Suprapubic skin (tissue), 4 donors: ENCODE measurements around the gene TNS1. TPM values are rescaled to one million over a fixed set of nuclear protein-coding genes. Genes with fewer than 3 reads are reported as not detected.

Source experiments
- DNase-seq, 2 donors: peaks; one replicate each; pipeline ENCODE4 v3.0.0-alpha.2; 2019; ENCODE audit warnings: low spot score in 2 of 2
- H3K27ac ChIP-seq: fragments of 200-600 bp; sonication (generic); one replicate; pipeline ENCODE4 v1.5.1; 2019
- H3K27me3 ChIP-seq: fragments of 200-600 bp; sonication (generic); one replicate; pipeline ENCODE4 v1.5.1; 2019
- H3K36me3 ChIP-seq: fragments of 200-600 bp; sonication (generic); one replicate; pipeline ENCODE4 v1.5.1; 2019
- H3K4me1 ChIP-seq: fragments of 200-600 bp; sonication (generic); one replicate; pipeline ENCODE4 v1.5.1; 2019
- H3K4me3 ChIP-seq: fragments of 200-600 bp; sonication (generic); one replicate; pipeline ENCODE4 v1.5.1; 2019; ENCODE audit warnings: mild to moderate bottlenecking
- H3K9me3 ChIP-seq: fragments of 200-600 bp; sonication (generic); one replicate; pipeline ENCODE4 v1.5.1; 2019
- EP300 ChIP-seq: sonication (generic); formaldehyde crosslinking; IDR thresholded peaks from one replicate; pipeline ENCODE4 v1.6.1; 2017; ENCODE audit warnings: antibody characterized with exemption
- POLR2A ChIP-seq, 2 donors: fragments of 450-650 bp; IDR thresholded peaks; one replicate each; pipeline ENCODE4 v1.6.1; 2017; ENCODE audit warnings: antibody characterized with exemption in 2 of 2, mild to moderate bottlenecking in 2 of 2, moderate library complexity in 2 of 2
- POLR2AphosphoS5 ChIP-seq, 3 donors: sonication (generic); formaldehyde crosslinking; IDR thresholded peaks; one replicate each; pipeline ENCODE4 v1.6.1; 2017; ENCODE audit warnings: antibody characterized with exemption in 3 of 3
- WGBS: methylation state at CpG from one replicate; pipeline ENCODE4 v1.1.5; 2018; 5-methylcytosine and 5-hydroxymethylcytosine counted together
- total RNA-seq, 4 donors: library from RNA; depleted of rRNA; stranded (reverse); fragments of >200 nt; gene quantifications; one replicate each; pipeline ENCODE4 v1.1.0, GENCODE V29; 2016
- TF ChIP-seq, protein P1 (sequence below), 2 donors: fragments of 200-600 bp in 1 of 2; fragments of 450-650 bp in 1 of 2; sonication (generic) in 1 of 2; IDR thresholded peaks; one replicate each; pipeline ENCODE4 v1.5.1; 2016 to 2019; ENCODE audit warnings: antibody characterized with exemption in 2 of 2, mild to moderate bottlenecking in 1 of 2, moderate library complexity in 1 of 2

TNS1 gene
- total RNA-seq, 4 donors from 2014 or later: 64.1 to 145 (median 99.5) TPM

DNA sequence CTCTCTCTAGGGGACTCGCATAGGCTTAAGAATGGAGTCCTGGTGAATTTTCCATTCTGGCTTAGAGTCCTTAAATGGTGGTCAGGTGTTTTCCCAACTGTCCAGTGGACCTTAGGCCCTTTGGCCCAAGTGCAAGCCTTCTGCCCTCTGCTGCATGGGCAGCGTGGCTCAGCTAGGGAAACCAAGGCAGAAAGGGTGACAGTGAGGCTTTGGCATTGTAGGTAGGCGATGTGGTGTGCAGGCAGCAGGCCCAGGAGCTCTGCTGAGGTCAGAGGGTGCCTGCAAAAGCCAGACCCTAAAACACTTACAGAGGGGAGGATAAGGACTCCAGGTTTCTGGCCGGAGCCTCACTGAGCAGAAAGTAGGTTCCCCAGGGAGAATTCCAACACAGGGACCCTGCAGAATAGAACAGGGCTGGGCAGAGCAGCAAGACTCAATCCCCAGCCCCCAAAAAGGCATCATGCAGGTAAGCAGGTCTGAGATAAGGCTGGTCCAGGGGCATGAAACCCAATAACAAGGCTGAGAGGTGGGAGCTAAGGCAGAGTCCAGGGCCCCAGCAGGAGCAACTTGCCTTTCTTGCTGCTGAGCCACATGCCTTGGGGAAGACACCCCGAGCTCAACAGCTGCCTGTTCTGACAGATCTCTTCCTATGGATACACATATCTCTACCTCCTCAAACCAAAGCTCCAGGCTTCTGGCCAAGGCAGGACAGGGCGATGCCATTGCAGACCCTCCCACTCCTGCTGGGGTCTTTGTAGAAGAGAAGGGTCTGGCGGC lies 199.7 kb downstream of the TNS1 start:
- H3K4me1 ChIP-seq: peaks cover 22% of the 10 kb centered on the region
- peak; percentile 47 to 49 for DNase-seq
- H3K27me3 ChIP-seq: no peaks in the 10 kb centered on the region
- TF ChIP-seq POLR2A (IDR thresholded peaks at IDR 0.05) (no peak), EP300 (no peak), POLR2AphosphoS5 (IDR thresholded peaks at IDR 0.05) (no peak)
- TF ChIP-seq, protein P1, sequence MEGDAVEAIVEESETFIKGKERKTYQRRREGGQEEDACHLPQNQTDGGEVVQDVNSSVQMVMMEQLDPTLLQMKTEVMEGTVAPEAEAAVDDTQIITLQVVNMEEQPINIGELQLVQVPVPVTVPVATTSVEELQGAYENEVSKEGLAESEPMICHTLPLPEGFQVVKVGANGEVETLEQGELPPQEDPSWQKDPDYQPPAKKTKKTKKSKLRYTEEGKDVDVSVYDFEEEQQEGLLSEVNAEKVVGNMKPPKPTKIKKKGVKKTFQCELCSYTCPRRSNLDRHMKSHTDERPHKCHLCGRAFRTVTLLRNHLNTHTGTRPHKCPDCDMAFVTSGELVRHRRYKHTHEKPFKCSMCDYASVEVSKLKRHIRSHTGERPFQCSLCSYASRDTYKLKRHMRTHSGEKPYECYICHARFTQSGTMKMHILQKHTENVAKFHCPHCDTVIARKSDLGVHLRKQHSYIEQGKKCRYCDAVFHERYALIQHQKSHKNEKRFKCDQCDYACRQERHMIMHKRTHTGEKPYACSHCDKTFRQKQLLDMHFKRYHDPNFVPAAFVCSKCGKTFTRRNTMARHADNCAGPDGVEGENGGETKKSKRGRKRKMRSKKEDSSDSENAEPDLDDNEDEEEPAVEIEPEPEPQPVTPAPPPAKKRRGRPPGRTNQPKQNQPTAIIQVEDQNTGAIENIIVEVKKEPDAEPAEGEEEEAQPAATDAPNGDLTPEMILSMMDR (IDR thresholded peaks at IDR 0.05): no peak
- WGBS: 88% methylated on average over 6 of the region's 7 CpGs
- H3K4me3 ChIP-seq: no peak overlapping the region
- H3K27ac ChIP-seq: no peak overlapping the region
- peaks cover 50% of the 10 kb centered on the region for H3K36me3 ChIP-seq
- H3K9me3 ChIP-seq: no peaks in the 10 kb centered on the region

GRCh38 chr2:217802266-217802665 lies 200.5 kb downstream of the TNS1 start:
- peak; percentile 47 to 49 for DNase-seq
- WGBS: 68% methylated on average over 4 of the region's 4 CpGs
- no peak overlapping the region for H3K27ac ChIP-seq
- no peak for TF ChIP-seq EP300
- TF ChIP-seq POLR2AphosphoS5 (IDR thresholded peaks at IDR 0.05): no peak
- TF ChIP-seq, protein P1 (IDR thresholded peaks at IDR 0.05): no peak
- TF ChIP-seq POLR2A (IDR thresholded peaks at IDR 0.05): no peak
- H3K9me3 ChIP-seq: no peaks in the 10 kb centered on the region
- H3K27me3 ChIP-seq: no peaks in the 10 kb centered on the region
- H3K4me3 ChIP-seq: no peak overlapping the region
- peaks cover 42% of the 10 kb centered on the region for H3K36me3 ChIP-seq
- peaks cover 29% of the 10 kb centered on the region for H3K4me1 ChIP-seq

DNA sequence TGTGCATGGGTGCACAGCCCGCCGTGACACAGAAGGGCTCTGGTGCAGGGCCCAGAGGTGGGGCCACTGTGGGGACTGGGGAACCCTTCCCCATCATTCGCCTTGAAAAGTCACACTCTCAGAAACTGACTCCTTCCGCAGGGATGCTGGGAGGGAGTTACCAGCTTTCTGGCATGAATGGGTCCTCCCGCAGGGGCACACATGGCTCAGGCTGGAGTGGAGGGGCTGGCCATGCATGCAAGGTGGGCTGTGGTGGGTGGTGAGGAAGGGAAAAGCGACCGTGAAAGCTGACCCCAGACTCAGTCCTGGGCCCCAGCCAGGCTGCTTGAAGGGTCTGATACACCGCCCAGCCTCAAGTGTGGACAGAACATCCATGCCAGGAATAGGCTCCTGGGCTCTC lies 201.1 kb downstream of the TNS1 start:
- no peak overlapping the region for H3K4me3 ChIP-seq
- TF ChIP-seq POLR2A (IDR thresholded peaks at IDR 0.05): no peak
- TF ChIP-seq EP300: no peak
- TF ChIP-seq, protein P1 (IDR thresholded peaks at IDR 0.05): no peak
- no peak for TF ChIP-seq POLR2AphosphoS5 (IDR thresholded peaks at IDR 0.05)
- no peak overlapping the region for H3K27ac ChIP-seq
- 79% methylated on average over 8 of the region's 8 CpGs for WGBS
- H3K36me3 ChIP-seq: peaks cover 37% of the 10 kb centered on the region
- DNase-seq: peak; percentile 52 to 70
- H3K9me3 ChIP-seq: no peaks in the 10 kb centered on the region
- peaks cover 28% of the 10 kb centered on the region for H3K4me1 ChIP-seq
- H3K27me3 ChIP-seq: no peaks in the 10 kb centered on the region

DNA sequence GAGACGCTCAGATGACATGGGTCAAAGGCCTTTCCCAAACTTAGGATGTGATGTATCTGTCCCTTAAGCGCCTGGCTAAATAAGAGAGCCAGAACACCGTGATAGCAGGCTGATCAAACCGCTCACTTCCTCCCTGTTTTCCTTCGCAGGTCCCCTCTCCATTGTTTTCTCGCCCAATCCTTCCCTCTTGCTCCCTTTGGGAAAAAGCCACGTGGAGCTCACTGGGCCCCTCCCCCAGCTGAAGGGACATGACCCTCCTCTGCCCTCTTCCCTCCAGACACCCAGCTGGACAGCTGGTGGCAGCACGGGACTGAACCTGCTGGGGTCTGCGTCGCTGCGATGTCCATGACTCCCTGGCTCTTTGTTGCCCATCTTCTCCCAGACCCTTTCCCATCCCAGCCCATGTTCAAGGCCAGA lies 201.7 kb downstream of the TNS1 start:
- H3K4me3 ChIP-seq: no peak overlapping the region
- peak overlapping the region; percentile 10 for H3K27ac ChIP-seq
- DNase-seq: peak; percentile 49 to 71
- WGBS: 65% methylated on average over 11 of the region's 11 CpGs
- no peaks in the 10 kb centered on the region for H3K27me3 ChIP-seq
- H3K9me3 ChIP-seq: no peaks in the 10 kb centered on the region
- TF ChIP-seq POLR2AphosphoS5 (IDR thresholded peaks at IDR 0.05): no peak
- TF ChIP-seq EP300: no peak
- TF ChIP-seq POLR2A (IDR thresholded peaks at IDR 0.05): no peak
- TF ChIP-seq, protein P1 (IDR thresholded peaks at IDR 0.05): no peak
- peaks cover 33% of the 10 kb centered on the region for H3K36me3 ChIP-seq
- peaks cover 22% of the 10 kb centered on the region for H3K4me1 ChIP-seq

DNA sequence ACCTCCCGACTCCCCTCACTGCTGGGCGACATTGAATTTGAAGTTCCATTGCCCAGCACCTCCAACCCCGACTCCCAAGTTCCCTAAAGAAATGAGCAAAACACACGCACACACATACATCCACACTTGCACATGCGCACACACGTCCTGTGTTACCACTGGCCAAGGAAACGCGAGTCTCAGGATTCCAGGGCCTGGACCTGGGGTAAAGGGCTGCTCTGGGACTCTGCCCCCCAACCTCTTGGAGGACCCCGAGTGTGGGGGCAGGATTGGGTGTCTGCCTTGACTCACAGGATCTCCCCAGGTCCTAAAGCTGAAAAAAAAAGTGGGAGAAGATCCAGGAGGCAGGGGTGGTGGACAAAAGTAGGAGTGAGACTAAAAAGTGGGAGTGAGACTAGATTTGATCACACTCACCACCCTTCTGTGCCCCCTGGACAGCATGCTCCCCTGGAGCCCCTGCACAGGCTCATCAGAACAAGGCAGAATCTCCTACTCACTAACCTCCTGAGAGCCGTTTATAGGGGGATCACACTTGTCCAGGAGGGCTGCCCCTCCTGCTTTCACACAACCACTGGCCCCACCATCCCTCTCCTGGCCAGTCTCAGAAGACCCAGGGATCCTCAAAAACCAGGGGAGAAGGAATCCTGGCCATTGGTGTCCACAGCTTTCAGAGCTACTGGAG lies 202.2 kb downstream of the TNS1 start:
- 85% methylated on average over 10 of the region's 10 CpGs for WGBS
- no peak overlapping the region for H3K4me3 ChIP-seq
- no peaks in the 10 kb centered on the region for H3K9me3 ChIP-seq
- no peak overlapping the region for H3K27ac ChIP-seq
- TF ChIP-seq, protein P1 (IDR thresholded peaks at IDR 0.05): no peak
- no peak for TF ChIP-seq POLR2A (IDR thresholded peaks at IDR 0.05)
- no peak for TF ChIP-seq POLR2AphosphoS5 (IDR thresholded peaks at IDR 0.05)
- TF ChIP-seq EP300: no peak
- peaks cover 33% of the 10 kb centered on the region for H3K36me3 ChIP-seq
- no peaks in the 10 kb centered on the region for H3K27me3 ChIP-seq
- peaks cover 17% of the 10 kb centered on the region for H3K4me1 ChIP-seq
- peak; percentile 16 to 49 for DNase-seq
